GM08714 (cell line): Measurements from ENCODE around the gene PLCH2.

Experiments used
- H3K4me3 ChIP-seq: fragments of 200-500 bp; sonication (Bioruptor generic); 2 replicates; pipeline ENCODE4 v1.5.1; 2014; ENCODE audit warnings: mild to moderate bottlenecking, low read length, inconsistent platforms
- ZNF274 ChIP-seq: IDR thresholded peaks from 2 replicates; pipeline ENCODE4 v1.6.1; 2012; ENCODE audit warnings: mild to moderate bottlenecking, low read depth, low read length

PLCH2 gene

DNA sequence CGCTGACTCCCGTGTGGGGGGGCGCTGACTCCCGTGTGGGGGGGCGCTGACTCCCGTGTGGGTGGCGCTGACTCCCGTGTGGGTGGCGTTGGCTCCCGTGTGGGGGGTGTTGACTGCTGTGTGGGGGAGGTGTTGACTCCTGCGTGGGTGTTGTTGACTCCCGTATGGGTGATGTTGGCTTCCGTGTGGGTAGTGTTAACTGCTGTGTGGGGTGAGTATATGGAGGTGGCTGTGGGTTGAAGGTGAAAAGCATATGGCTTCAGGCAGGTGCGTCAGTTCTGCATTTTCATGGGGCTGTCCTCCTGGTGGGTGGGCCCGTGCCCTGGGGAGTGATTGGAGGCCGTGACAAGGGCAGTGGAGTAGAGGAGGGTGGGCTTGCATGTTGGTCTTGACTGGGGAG, 7.9 kb downstream of the PLCH2 start:
- H3K4me3 ChIP-seq: no peak overlapping the region
- no peak for TF ChIP-seq ZNF274

DNA sequence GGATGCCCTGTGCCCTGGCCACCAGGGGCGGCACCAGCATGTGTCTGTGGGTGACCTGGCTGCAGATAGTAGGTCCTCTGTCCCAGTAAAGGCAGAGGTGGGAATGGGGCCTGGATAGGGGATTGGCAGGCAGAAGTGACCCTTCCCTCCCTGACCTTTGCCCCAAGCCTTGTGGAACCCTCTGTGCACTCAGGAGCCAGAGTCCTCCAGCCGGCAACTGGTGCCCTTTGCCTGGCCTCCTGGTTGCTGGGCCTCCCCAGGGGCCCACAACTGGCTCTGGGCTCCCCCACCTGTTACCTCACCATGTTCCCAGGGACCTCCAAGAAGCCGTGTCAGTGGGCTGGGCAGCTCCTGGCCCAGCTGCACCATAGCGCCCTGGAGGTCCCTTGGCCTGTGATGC, 10.0 kb downstream of the PLCH2 start:
- H3K4me3 ChIP-seq: no peak overlapping the region
- TF ChIP-seq ZNF274: no peak

DNA sequence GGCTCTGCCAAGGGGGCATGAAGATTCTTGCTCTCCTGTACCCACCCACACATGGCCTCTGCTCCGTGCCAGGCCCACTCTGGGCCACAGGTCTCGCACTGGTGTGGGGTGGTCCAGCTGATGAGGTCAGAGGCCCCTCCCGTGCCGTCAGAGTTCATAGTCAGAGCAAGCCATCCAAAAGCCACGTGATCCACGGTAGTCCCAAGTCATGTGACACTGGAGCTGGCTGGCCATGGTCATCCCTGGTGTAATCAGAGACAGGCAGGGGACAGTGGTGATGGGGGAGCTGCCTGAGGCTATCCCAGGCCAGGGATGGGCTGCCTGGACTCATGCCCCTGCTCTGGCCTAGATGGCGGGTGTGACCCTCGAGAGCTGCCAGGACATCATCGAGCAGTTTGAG, 10.5 kb downstream of the PLCH2 start:
- no peak for TF ChIP-seq ZNF274
- no peak overlapping the region for H3K4me3 ChIP-seq

GRCh38 chr1:2488688-2489087, 12.6 kb downstream of the PLCH2 start:
- TF ChIP-seq ZNF274: no peak

GRCh38 chr1:2489615-2490014, 13.5 kb downstream of the PLCH2 start:
- no peak for TF ChIP-seq ZNF274
- H3K4me3 ChIP-seq: no peak overlapping the region

More at GRCh38 chr1:2488688-2489087, 12.6 kb downstream of the PLCH2 start:
- H3K4me3 ChIP-seq: no peak overlapping the region

DNA sequence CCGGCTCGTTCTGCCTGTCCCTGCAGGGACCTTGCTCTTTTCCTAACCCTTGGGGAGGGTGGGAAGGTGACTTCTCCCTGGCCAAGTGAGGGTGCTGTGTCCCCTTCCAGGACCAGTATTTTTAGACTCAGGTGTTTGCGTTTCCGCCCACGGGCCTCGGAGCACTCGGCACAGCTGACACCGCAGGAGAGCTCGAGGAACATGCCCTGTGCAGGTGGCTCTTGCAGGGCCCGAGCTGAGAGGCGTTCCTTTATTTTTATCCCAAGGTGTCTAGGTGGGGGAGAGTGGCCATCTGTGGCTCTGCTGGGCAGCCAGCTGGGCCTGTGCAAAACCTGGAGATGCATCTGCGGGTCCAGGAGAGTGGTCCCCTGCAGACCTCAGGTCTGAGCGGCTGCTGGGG, 16.0 kb downstream of the PLCH2 start:
- no peak for TF ChIP-seq ZNF274

DNA sequence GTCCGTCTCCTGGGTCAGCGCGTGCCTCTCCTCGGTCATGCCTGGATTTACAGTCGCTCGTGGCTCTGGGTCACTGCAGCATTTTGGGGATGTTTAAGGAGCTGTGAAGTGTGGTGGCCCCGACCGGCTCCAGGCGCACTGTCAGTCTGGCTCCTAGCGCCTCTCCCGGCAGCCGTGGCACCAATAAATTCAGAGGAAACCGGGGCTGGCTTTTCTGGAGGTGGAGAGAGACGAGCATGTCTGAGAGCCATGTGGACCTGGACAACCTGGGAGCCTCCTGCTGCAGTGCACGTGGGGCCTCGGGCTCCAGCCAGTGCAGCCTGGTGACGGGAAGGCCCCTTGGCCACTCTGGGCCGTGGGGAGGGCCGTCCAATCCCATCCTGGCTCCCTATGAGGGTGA, 17.1 kb downstream of the PLCH2 start:
- TF ChIP-seq ZNF274: no peak
- no peak overlapping the region for H3K4me3 ChIP-seq

More for the DNA sequence above, 16.0 kb downstream of the PLCH2 start:
- H3K4me3 ChIP-seq: no peak overlapping the region

- H3K4me3 ChIP-seq: no peak overlapping the region
Observed at GRCh38 chr1:2493691-2494322, 17.7 kb downstream of the PLCH2 start.

GRCh38 chr1:2494323-2494693, 18.2 kb downstream of the PLCH2 start:
- H3K4me3 ChIP-seq: no peak overlapping the region
- TF ChIP-seq ZNF274: no peak

More at GRCh38 chr1:2493691-2494322, 17.7 kb downstream of the PLCH2 start:
- TF ChIP-seq ZNF274: no peak

DNA sequence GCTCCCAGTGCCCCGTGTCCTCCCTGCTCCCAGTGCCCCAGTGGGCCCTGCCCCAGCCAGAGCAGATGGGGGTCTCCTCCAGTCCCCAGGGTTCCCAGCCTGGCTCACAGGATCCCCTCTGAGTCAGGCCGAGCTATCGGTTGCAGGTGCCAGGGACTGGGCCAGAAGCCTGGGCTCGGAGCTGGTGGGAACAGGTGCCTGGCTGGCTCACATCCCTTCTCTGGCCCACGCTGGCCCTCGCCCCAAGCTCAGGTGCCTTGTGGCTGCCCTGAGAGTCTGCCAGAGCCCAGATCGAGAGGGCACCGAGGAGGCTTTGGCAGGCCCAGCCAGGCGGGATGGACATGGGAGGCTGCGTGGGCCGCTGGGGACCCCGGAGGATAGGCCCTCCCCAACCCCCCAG, 18.9 kb downstream of the PLCH2 start:
- no peak overlapping the region for H3K4me3 ChIP-seq
- no peak for TF ChIP-seq ZNF274

GRCh38 chr1:2495546-2495945, 19.5 kb downstream of the PLCH2 start:
- no peak for TF ChIP-seq ZNF274

DNA sequence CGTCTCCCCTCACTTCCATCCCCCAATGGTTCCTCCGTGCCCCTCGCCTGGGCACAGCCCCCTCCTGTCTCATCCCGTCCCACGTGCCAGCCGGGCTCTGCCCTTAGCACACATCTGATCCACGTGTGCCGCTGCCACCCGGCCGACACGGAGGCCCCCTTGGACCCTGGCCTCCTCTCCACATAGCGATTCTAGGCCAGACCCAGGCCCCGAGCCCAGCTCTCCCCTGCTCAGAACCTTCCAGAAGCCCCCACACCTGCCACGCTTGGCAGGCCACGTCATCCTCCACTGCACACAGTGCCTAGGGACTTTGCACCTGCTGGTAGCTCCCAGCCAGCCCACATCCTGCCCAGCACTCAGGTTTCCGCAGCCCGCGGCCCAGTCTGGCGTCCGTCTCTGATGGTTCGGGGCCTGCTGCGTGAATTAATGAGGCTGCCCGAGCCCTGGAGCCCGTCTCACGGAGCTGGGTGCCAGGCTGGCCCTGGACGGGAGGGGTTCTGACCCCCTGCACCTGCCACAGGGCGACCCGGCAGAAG, 20.1 kb downstream of the PLCH2 start:
- TF ChIP-seq ZNF274: no peak
- H3K4me3 ChIP-seq: no peak overlapping the region

More at GRCh38 chr1:2495546-2495945, 19.5 kb downstream of the PLCH2 start:
- H3K4me3 ChIP-seq: no peak overlapping the region

- TF ChIP-seq ZNF274: no peak
- H3K4me3 ChIP-seq: no peak overlapping the region
Observed at GRCh38 chr1:2496746-2497145, 20.7 kb downstream of the PLCH2 start.

- no peak overlapping the region for H3K4me3 ChIP-seq
- TF ChIP-seq ZNF274: no peak
Observed at GRCh38 chr1:2497891-2498290, 21.8 kb downstream of the PLCH2 start.

DNA sequence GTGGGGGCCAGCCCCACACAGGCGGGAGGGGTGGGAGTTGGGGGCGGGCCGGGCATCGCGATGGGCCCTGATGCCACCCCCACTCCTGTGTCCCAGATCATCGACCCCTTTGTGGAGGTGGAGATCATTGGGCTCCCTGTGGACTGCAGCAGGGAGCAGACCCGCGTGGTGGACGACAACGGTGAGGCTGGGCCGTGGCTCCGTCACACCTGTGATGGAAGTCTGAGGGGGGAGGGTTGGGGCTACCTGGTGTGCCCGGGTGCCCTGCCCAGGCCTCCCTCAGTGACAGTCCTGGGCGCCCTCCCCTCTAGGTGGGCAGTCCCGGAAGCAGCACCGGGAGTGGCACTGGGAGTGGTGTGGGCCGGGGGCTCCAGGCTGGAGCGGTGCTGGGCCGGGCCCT, 22.6 kb downstream of the PLCH2 start:
- H3K4me3 ChIP-seq: no peak overlapping the region
- TF ChIP-seq ZNF274: no peak

DNA sequence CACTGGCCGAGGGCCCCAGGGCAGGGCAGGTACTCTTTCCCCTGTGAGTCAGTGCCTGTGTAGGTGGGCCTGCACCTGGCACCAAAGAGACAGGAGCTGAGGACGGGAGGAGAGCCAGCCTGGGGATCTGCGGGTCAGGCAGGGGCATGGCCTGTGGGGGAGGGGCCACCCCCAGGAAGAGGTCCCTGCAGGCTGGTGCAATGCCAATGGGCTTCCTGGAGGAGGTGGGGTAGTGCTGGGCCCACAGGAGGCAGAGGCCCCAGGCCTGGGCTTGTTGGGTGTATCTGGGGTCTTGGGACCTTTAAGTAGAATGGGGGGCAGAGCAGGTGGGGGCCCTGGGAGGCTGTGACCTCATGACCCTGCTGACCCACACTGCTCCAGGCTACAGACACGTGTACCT, 23.2 kb downstream of the PLCH2 start:
- H3K4me3 ChIP-seq: no peak overlapping the region
- no peak for TF ChIP-seq ZNF274
